Activated T-helper 9 cell treated with anti-CD3 and anti-CD28 coated beads, Interleukin-2, amount 50 U/mL, for 16 hours (primary cell): ENCODE results near the gene PEX11A.

Experiments
- DNase-seq: peaks from one replicate; pipeline ENCODE4 v3.0.0-alpha.2; 2020; ENCODE audit warnings: low read depth

PEX11A gene

GRCh38 chr15:89654847-89655805 lies 35.4 kb downstream of the PEX11A start, which contains the start of gene KIF7:
Gene KIF7 (minus strand): TSS chr15:89655467. CDS start chr15:89652930, 2,537 bp downstream.
- no peak for DNase-seq

DNA sequence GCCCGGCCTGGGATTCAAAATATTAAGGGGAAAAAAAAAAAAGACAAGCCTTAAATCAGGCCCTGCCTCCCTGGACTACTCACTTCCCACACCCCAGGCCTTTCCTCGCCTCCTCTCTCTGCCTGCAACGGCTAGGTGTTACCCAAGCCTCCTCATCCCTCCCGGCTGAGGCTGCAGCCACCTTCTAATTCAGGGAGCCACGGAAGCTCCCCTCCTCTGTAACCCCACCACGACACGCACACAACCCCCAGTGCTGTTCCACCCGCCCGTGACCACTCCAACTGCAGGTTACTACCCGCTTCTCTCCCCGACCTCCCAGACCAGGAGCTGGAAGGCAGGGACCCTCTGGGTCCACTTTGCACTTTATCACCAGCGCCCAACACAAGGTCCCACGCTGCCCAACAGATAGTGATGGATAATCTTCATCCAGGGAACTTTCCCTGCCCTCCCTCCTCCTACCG lies 36.2 kb downstream of the PEX11A start:
- DNase-seq = no peak

- DNase-seq = no peak
Measured at GRCh38 chr15:89653578-89653977, 37.0 kb downstream of the PEX11A start.

- no peak for DNase-seq
Measured at GRCh38 chr15:89652666-89653065, 37.9 kb downstream of the PEX11A start.

- DNase-seq = no peak
Measured at GRCh38 chr15:89652131-89652530, 38.4 kb downstream of the PEX11A start.

DNA sequence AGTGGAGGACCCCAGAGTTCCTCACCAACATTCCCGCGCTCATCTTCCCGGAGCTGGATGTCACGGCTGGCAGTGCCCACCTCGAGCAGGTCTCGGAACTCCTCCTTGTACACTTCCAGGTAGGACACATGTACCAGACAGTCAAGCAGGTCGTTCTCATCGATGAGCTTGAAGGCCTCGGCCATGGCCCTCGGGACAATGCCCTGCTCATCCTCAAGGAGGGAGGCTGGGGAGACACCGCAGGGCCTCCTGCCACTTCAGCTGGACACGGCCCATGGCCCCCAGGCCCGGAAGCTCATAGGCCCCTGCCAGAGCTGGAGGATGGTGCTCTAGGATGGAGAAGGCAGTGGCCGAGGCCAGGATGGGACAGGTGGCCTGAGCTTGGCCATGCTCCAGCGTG lies 40.8 kb downstream of the PEX11A start:
- no peak for DNase-seq

GRCh38 chr15:89649013-89649625 lies 41.4 kb downstream of the PEX11A start:
- DNase-seq = no peak

GRCh38 chr15:89648106-89649012 lies 42.2 kb downstream of the PEX11A start:
- DNase-seq = no peak

DNA sequence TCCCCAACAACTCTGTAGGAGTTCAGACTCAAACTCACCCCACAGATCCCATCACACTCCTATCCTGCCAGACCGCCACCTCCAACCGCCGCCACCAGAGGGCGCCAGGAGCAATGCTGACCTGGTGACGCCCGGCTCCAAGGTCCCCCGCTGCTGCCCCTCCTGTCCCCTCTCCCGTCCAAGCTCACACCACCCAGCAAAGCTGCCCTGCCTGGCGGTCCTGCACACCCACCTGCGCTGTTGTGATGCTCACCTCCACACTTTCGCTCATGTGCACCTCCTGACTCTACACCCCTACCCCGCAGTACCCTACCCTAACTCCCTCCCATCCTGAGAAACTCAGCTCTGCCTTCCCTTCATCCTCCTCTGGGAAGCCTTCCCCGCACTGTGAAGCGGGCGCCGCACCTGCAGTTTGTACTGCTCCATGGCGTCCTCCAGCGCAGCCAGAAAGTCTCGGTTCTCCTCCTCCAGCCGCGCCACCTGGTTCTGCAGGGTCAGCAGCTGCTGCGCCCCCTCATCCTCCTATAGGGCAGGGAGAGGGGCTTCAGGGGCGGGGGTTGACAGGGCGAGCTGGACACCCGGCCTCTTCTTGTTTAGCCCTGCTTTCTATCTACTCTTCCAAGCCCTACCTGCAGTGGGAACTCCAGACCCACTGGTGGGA lies 43.2 kb downstream of the PEX11A start:
- peak; percentile 25 for DNase-seq

DNA sequence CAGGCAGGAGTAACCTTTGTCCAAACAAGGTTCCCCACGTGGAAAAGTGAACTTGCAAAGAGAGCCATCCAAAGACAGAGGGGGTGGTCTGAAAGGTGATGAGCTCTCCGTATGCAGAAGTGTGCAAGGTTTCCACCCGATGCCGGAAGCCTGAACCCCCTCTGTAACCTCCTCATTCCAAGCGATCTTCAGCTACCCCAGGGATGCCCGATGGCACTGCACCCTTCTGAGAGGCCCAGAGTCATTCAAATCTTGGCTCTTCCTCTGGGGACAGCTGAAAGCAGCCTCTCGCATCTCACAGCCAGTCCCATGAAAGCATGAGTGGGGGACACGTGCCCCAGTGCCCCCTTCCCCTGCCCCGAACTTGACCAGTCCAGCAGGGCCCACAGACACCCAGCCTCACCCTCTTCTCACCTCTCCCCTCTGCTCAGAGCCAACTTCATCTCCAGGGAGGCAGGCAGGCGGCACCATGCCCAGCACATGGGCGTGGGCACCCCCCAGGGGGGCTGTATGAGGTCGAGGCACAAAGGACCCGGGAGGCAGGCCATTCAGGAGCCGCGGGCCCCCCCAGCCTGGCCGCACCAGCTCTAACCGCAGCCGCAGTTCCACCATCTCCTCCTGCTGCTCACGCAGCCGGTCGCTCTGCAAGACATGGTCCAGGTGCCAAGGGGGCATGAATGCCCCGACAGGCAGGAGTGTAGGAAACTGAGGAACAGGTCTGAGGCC lies 44.0 kb downstream of the PEX11A start:
- DNase-seq = no peak

GRCh38 chr15:89645680-89646079 lies 44.9 kb downstream of the PEX11A start:
- no peak for DNase-seq

- no peak for DNase-seq
Measured at GRCh38 chr15:89642106-89642505, 48.4 kb downstream of the PEX11A start.

DNA sequence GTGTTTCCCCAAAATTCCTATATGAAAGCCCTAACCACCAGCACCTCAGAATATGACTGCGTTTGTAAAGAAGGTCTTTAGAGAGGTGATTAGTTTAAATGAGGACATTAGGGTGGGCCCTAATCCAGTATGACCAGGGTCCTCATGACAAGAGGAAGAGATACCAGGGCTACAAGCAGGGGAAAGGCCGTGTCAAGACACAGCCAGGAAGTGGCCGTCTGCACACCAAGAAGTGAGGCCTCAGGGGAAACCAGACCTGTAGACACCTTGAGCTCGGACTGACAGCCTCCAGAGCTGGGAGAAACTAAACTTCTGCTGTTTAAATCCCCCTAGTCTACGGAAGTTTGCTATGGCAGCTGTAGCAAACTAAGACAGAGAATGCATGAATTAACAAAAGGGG lies 49.5 kb downstream of the PEX11A start:
- no peak for DNase-seq

- no peak for DNase-seq
Measured at GRCh38 chr15:89640245-89640644, 50.3 kb downstream of the PEX11A start.

DNA sequence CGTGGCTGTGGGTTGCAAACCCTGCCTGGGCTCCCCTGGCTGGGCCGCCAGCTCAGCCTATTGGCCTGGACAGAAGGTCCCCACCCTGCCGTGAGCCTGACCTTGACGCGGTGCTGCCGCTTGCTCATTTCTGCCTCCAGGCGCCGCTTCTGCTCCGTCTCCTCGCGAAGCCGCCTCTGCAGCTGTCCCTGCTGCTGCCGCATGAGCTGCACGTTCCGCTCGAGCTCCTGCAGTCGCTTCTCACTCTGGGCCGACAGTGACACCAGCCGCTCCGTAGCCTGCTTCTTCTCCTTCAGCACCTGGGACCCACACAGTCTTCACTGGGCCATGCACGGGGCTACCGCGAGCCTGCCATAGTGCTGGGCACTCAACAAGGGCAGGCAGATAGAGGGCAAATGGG lies 57.0 kb downstream of the PEX11A start:
- no peak for DNase-seq

GRCh38 chr15:89632563-89633430 lies 57.8 kb downstream of the PEX11A start:
- no peak for DNase-seq

GRCh38 chr15:89631902-89632264 lies 58.7 kb downstream of the PEX11A start:
- DNase-seq = no peak
